DND-41 (cell line): ENCODE results near the gene MPP1.

Source experiments
- ATAC-seq: fragments of 200-7000 bp; cut with Tn5 transposase; 3 replicates; pipeline ENCODE4 v1.9.1; 2021; ENCODE audit warnings: low read depth; ENCODE audit not compliant: insufficient read depth
- DNase-seq: peaks from one replicate; pipeline ENCODE4 v3.0.0-alpha.2; 2020
- H2AFZ ChIP-seq: 2 replicates; pipeline ENCODE4 v1.6.0; 2012; ENCODE audit warnings: low read depth, low read length
- H3K27ac ChIP-seq: 2 replicates; pipeline ENCODE4 v1.5.1; 2012; ENCODE audit warnings: low read length, inconsistent platforms
- H3K27me3 ChIP-seq: fragments of 200-600 bp; sonication (generic); 2 replicates; pipeline ENCODE4 v1.6.0; 2012; ENCODE audit warnings: low read length, mild to moderate bottlenecking, inconsistent platforms; ENCODE audit not compliant: insufficient read depth, poor library complexity
- H3K36me3 ChIP-seq: 2 replicates; pipeline ENCODE4 v1.5.1; 2012; ENCODE audit warnings: low read length, inconsistent platforms; ENCODE audit not compliant: insufficient read depth
- H3K4me1 ChIP-seq: 2 replicates; pipeline ENCODE4 v1.5.1; 2012; ENCODE audit warnings: mild to moderate bottlenecking, low read length; ENCODE audit not compliant: insufficient read depth
- H3K4me2 ChIP-seq: 2 replicates; pipeline ENCODE4 v1.6.0; 2012; ENCODE audit warnings: mild to moderate bottlenecking, moderate library complexity, low read length, inconsistent platforms; ENCODE audit not compliant: insufficient read depth
- H3K4me3 ChIP-seq, 2 experiments: fragments of 200-600 bp in 1 of 2; shearing (Covaris generic) in 1 of 2; 2 replicates each; pipeline ENCODE4 v1.5.1; 2012 to 2016; ENCODE audit warnings: inconsistent platforms in 2 of 2, low read length in 2 of 2, mild to moderate bottlenecking in 2 of 2, low read depth in 1 of 2, moderate library complexity in 1 of 2
- H3K79me2 ChIP-seq: 2 replicates; pipeline ENCODE4 v1.6.0; 2012; ENCODE audit warnings: low read length, inconsistent platforms; ENCODE audit not compliant: insufficient read depth
- H3K9ac ChIP-seq: 2 replicates; pipeline ENCODE4 v1.6.0; 2012; ENCODE audit warnings: low read depth, mild to moderate bottlenecking, inconsistent platforms, low read length, moderate library complexity
- H3K9me3 ChIP-seq: 2 replicates; pipeline ENCODE4 v1.5.1; 2012; ENCODE audit warnings: low read length, moderate library complexity, mild to moderate bottlenecking, inconsistent platforms; ENCODE audit not compliant: insufficient read depth, severe bottlenecking
- H4K20me1 ChIP-seq: 2 replicates; pipeline ENCODE4 v1.6.0; 2012; ENCODE audit warnings: low read length; ENCODE audit not compliant: insufficient read depth
- CTCF ChIP-seq: IDR thresholded peaks from 2 replicates; pipeline ENCODE4 v1.5.1; 2012; ENCODE audit warnings: borderline replicate concordance, low read length, moderate library complexity, mild to moderate bottlenecking; ENCODE audit not compliant: poor library complexity, severe bottlenecking; ENCODE audit errors: extremely low read depth
- EZH2 ChIP-seq: IDR thresholded peaks from 3 replicates; pipeline ENCODE4 v1.6.1; 2012; ENCODE audit warnings: borderline replicate concordance, low read depth, mild to moderate bottlenecking, moderate library complexity, low read length, inconsistent platforms; ENCODE audit not compliant: severe bottlenecking

Gene MPP1

GRCh38 chrX:154774622-154775021 is 30.7 kb downstream of the MPP1 start:
- Histone ChIP-seq H2AFZ (no peak overlapping the region), H3K36me3 (peaks cover 72% of the 10 kb centered on the region), H3K27ac (no peak overlapping the region), H3K4me1 (no peaks in the 10 kb centered on the region), H3K4me2 (no peak overlapping the region), H4K20me1 (peaks cover 28% of the 10 kb centered on the region), H3K9ac (no peak overlapping the region), H3K4me3 (no peak overlapping the region), H3K79me2 (peaks cover 17% of the 10 kb centered on the region; the same call in 1 of the 2 replicates), H3K27me3 (no peaks in the 10 kb centered on the region), H3K9me3 (no peaks in the 10 kb centered on the region)
- ATAC-seq (no peak), DNase-seq (no peak)
- TF ChIP-seq CTCF = no peak

GRCh38 chrX:154762537-154763296 is 42.6 kb downstream of the MPP1 start, which contains the start of gene DKC1:
TSS of gene DKC1 (plus strand) at chrX:154762864. CDS start at chrX:154762966, 102 bp downstream.
- peak within 1 kb of the TSS; percentile 89 for H3K27ac ChIP-seq
- H3K79me2 ChIP-seq = peaks cover 49% of the 10 kb centered on the region
- H4K20me1 ChIP-seq = peaks cover 24% of the 10 kb centered on the region
- no peaks in the 10 kb centered on the region for H3K9me3 ChIP-seq
- H3K27me3 ChIP-seq = no peaks in the 10 kb centered on the region
- DNase-seq (peak; percentile 96), ATAC-seq (peak; percentile 85)
- peak within 1 kb of the TSS; percentile 87 for H3K4me2 ChIP-seq
- TF ChIP-seq CTCF (peak; percentile 16), EZH2 (no peak)
- peaks cover 34% of the 10 kb centered on the region for H3K4me1 ChIP-seq
- peak within 1 kb of the TSS; percentile 94 for H3K9ac ChIP-seq
- peaks cover 35% of the 10 kb centered on the region for H3K36me3 ChIP-seq
- peak within 1 kb of the TSS; percentile 83 to 98 for H3K4me3 ChIP-seq
- peak within 1 kb of the TSS; percentile 74 for H2AFZ ChIP-seq

- peaks cover 44% of the 10 kb centered on the region for H3K79me2 ChIP-seq
- peaks cover 31% of the 10 kb centered on the region for H3K4me1 ChIP-seq
- peak overlapping the region; percentile 26 to 98 for H3K4me3 ChIP-seq
- H3K9ac ChIP-seq = peak overlapping the region; percentile 94
- H3K9me3 ChIP-seq = no peaks in the 10 kb centered on the region
- H3K36me3 ChIP-seq = peaks cover 30% of the 10 kb centered on the region
- H3K27me3 ChIP-seq = no peaks in the 10 kb centered on the region
- H2AFZ ChIP-seq = peak overlapping the region; percentile 70
- H3K4me2 ChIP-seq = peak overlapping the region; percentile 87
- H4K20me1 ChIP-seq = peaks cover 22% of the 10 kb centered on the region
- TF ChIP-seq CTCF (no peak), EZH2 (no peak)
- ATAC-seq (no peak), DNase-seq (peak; percentile 34)
- H3K27ac ChIP-seq = peak overlapping the region; percentile 89
Observed at GRCh38 chrX:154761977-154762536, 43.2 kb downstream of the MPP1 start.
